Breast epithelium (tissue), 3 donors: ENCODE data around the gene RUBCN.

Experiments used
- CTCF ChIP-seq, 3 donors: fragments of 450-650 bp; IDR thresholded peaks; one replicate each; pipeline ENCODE4 v1.5.1; 2016 to 2017; ENCODE audit warnings: antibody characterized with exemption in 3 of 3, mild to moderate bottlenecking in 3 of 3, moderate library complexity in 3 of 3
- POLR2A ChIP-seq: fragments of 450-650 bp; IDR thresholded peaks from one replicate; pipeline ENCODE4 v1.6.1; 2016; ENCODE audit warnings: antibody characterized with exemption, mild to moderate bottlenecking, moderate library complexity
- POLR2AphosphoS5 ChIP-seq, 3 donors: sonication (generic); formaldehyde crosslinking; IDR thresholded peaks; one replicate each; pipeline ENCODE4 v1.6.1; 2017; ENCODE audit warnings: antibody characterized with exemption in 3 of 3

GRCh38 chr3:197697355-197697754 lies 39.3 kb downstream of the RUBCN start:
- TF ChIP-seq CTCF (IDR thresholded peaks at IDR 0.05) (no peak), POLR2A (no peak), POLR2AphosphoS5 (IDR thresholded peaks at IDR 0.05) (no peak)
